K562 (cell line): ENCODE results near the gene IFFO2. TPM values are rescaled to one million over a fixed set of nuclear protein-coding genes. Genes with fewer than 3 reads are reported as not detected.

ENCODE experiments used
- ATAC-seq: fragments of 200-7000 bp; cut with Tn5 transposase; 3 replicates; pipeline ENCODE4 v1.9.1; 2020; ENCODE audit warnings: moderate library complexity
- BruUV-seq: library from RNA; stranded (reverse); fragments of 400-500 nt; replicated peaks from 2 replicates; lab custom pipeline; 2021; lab: Mats Ljungman, UMichigan
- CTCF ChIA-PET: fragments of 300-600 bp; formaldehyde crosslinking; extraction: SDS; loops from one replicate; lab custom pipeline; 2021; ENCODE audit warnings: low intra/inter-chr PET ratio; lab: Yijun Ruan, JAX
- POLR2A ChIA-PET: fragments of 300-600, 350-650 bp; sonication (Branson Sonifier 250); formaldehyde crosslinking; extraction: SDS; loops from one replicate; lab custom pipeline; 2021; ENCODE audit warnings: antibody characterized with exemption, inconsistent platforms; lab: Yijun Ruan, JAX
- DNase-seq, 4 experiments: peaks; one replicate each; pipeline versions ENCODE4 v3.0.0 to v3.0.0-alpha.2; 2011 to 2018; ENCODE audit warnings: low spot score in 3 of 4, mixed read lengths in 3 of 4; ENCODE audit errors: extremely low read depth in 1 of 4
- FAIRE-seq: peaks from 2 replicates; lab custom pipeline; 2011; peaks lifted over from hg19 to GRCh38; lab: Jason Lieb, UNC
- H2AFZ ChIP-seq: 2 replicates; pipeline ENCODE4 v1.6.0; 2011; ENCODE audit warnings: low read depth, low read length, control low read depth, inconsistent platforms
- H3K27ac ChIP-seq: fragments of 200-600 bp; 3 replicates; pipeline ENCODE4 v1.8.0; 2011; ENCODE audit warnings: low read depth, mild to moderate bottlenecking, control low read depth, inconsistent platforms, low read length, moderate library complexity, mixed read lengths; ENCODE audit errors: extremely low read depth
- H3K27me3 ChIP-seq, 2 experiments: fragments of 300-600 bp in 1 of 2; 2 replicates in 1 of 2; 3 replicates in 1 of 2; pipeline versions ENCODE4 v1.6.0 to v1.8.0; 2011; ENCODE audit warnings: inconsistent platforms in 2 of 2, low read length in 2 of 2, mild to moderate bottlenecking in 1 of 2, mixed read lengths in 1 of 2, moderate library complexity in 1 of 2; ENCODE audit not compliant: control insufficient read depth in 2 of 2, insufficient read depth in 2 of 2
- H3K36me3 ChIP-seq: fragments of 300-600 bp; 3 replicates; pipeline ENCODE4 v1.8.0; 2011; ENCODE audit warnings: mild to moderate bottlenecking, low read length, inconsistent platforms; ENCODE audit not compliant: control insufficient read depth, insufficient read depth
- H3K4me1 ChIP-seq, 2 experiments: fragments of 200-600 bp in 1 of 2; replicated peaks in 1 of 2; 2 replicates in 1 of 2; 3 replicates in 1 of 2; pipeline versions ENCODE4 v1.5.1 to v1.8.0; 2011; ENCODE audit warnings: inconsistent platforms in 2 of 2, low read length in 2 of 2, mild to moderate bottlenecking in 1 of 2, mixed read lengths in 1 of 2, moderate library complexity in 1 of 2; ENCODE audit not compliant: control insufficient read depth in 2 of 2, insufficient read depth in 2 of 2
- H3K4me2 ChIP-seq: 2 replicates; pipeline ENCODE4 v1.6.1; 2011; ENCODE audit warnings: low read length, control low read depth, inconsistent platforms, mixed read lengths; ENCODE audit not compliant: insufficient read depth
- H3K4me3 ChIP-seq: fragments of 200-600 bp; sonication (generic), shearing (Covaris generic); 2 replicates; pipeline ENCODE4 v1.5.1; 2016; ENCODE audit warnings: control low read depth, inconsistent platforms
- H3K79me2 ChIP-seq: fragments of 200-600 bp; 3 replicates; pipeline ENCODE4 v1.8.0; 2011; ENCODE audit warnings: low read length, inconsistent platforms; ENCODE audit not compliant: control insufficient read depth, insufficient read depth
- H3K9ac ChIP-seq, 2 experiments: 2 replicates each; pipeline versions ENCODE4 v1.6.0 to v1.6.1; 2011; ENCODE audit warnings: low read depth in 2 of 2, low read length in 2 of 2, control low read depth in 1 of 2, inconsistent platforms in 1 of 2, mild to moderate bottlenecking in 1 of 2, mixed read lengths in 1 of 2; ENCODE audit not compliant: insufficient read depth in 1 of 2
- H3K9me1 ChIP-seq: one replicate; pipeline ENCODE4 v1.6.0; 2011; ENCODE audit warnings: inconsistent platforms, mild to moderate bottlenecking, low read length, moderate library complexity; ENCODE audit not compliant: control insufficient read depth, insufficient read depth
- H3K9me3 ChIP-seq: replicated peaks from 2 replicates; pipeline ENCODE4 v1.5.1; 2011; ENCODE audit warnings: low read depth, low read length, inconsistent platforms; ENCODE audit not compliant: control insufficient read depth, insufficient read depth
- H4K20me1 ChIP-seq: replicated peaks from 2 replicates; pipeline ENCODE4 v1.6.1; 2011; ENCODE audit warnings: low read length, inconsistent platforms, mixed read lengths; ENCODE audit not compliant: control insufficient read depth, insufficient read depth
- BRCA1 ChIP-seq, 2 experiments: fragments of 450-650 bp in 1 of 2; sonication (generic) in 1 of 2; formaldehyde crosslinking in 1 of 2; IDR thresholded peaks; 2 replicates each; pipeline versions ENCODE4 v1.5.0 to v1.6.1; 2017 to 2020; ENCODE audit warnings: mild to moderate bottlenecking in 1 of 2, missing genetic modification reagents in 1 of 2
- KAT7 ChIP-seq: sonication (generic); formaldehyde crosslinking; IDR thresholded peaks from 2 replicates; pipeline ENCODE4 v1.8.0; 2022; ENCODE audit warnings: missing genetic modification reagents, mild to moderate bottlenecking, borderline replicate concordance
- MGA ChIP-seq: fragments of 450-650 bp; IDR thresholded peaks from 2 replicates; pipeline ENCODE4 v1.6.1; 2016; ENCODE audit warnings: mild to moderate bottlenecking, moderate library complexity
- MYBL2 ChIP-seq, 2 experiments: fragments of 450-650 bp in 1 of 2; sonication (generic) in 1 of 2; formaldehyde crosslinking in 1 of 2; IDR thresholded peaks; 2 replicates each; pipeline versions ENCODE4 v1.6.1 to v1.8.1; 2017 to 2022; ENCODE audit warnings: borderline replicate concordance in 1 of 2, inconsistent platforms in 1 of 2, low read depth in 1 of 2, mild to moderate bottlenecking in 1 of 2, missing genetic modification reagents in 1 of 2, moderate library complexity in 1 of 2
- NFYB ChIP-seq: IDR thresholded peaks from 2 replicates; pipeline ENCODE4 v1.6.1; 2011; ENCODE audit warnings: mild to moderate bottlenecking, moderate library complexity; ENCODE audit not compliant: insufficient read length; ENCODE audit errors: extremely low read depth
- TAF15 ChIP-seq: fragments of 200-400 bp; formaldehyde crosslinking; IDR thresholded peaks from 2 replicates; pipeline ENCODE4 v1.6.1; 2017; ENCODE audit warnings: mild to moderate bottlenecking, low read depth, low read length, moderate library complexity
- TCF7 ChIP-seq: sonication (generic); IDR thresholded peaks from 2 replicates; pipeline ENCODE4 v1.6.1; 2016; ENCODE audit warnings: antibody characterized with exemption, borderline replicate concordance
- ZNF398 ChIP-seq: fragments of 250-450 bp; sonication (Bioruptor Pico); IDR thresholded peaks from 2 replicates; pipeline ENCODE4 v1.8.0; 2021; ENCODE audit warnings: moderate library complexity, mild to moderate bottlenecking, inconsistent platforms
- WGBS: fragments of 100-300 bp; shearing (Covaris generic); methylation state at CpG from one replicate; pipeline ENCODE4 v1.1.6; 2016; ENCODE audit warnings: low coverage, mixed read lengths; ENCODE audit not compliant: insufficient coverage; ENCODE audit errors: missing lambda C conversion rate; 5-methylcytosine and 5-hydroxymethylcytosine counted together
- in situ Hi-C: fragments of 300-500 bp; cut with MboI; formaldehyde crosslinking; loops from 4 replicates; pipeline ENCODE4 v1.15.0; 2018; ENCODE audit warnings: inconsistent platforms, mixed read lengths
- intact Hi-C: fragments of 100-400 bp; cut with micrococcal nuclease; formaldehyde crosslinking; loops from 2 replicates; pipeline ENCODE4 v1.14.2; 2022
- polyA plus RNA-seq, 8 experiments: library from polyadenylated mRNA; depleted of rRNA in 4 of 8; stranded (reverse) in 5 of 8; unstranded in 3 of 8; fragments of >200 nt; fragmentation: Nextera tagmentation in 2 of 8; fragmentation: Illumina TruSeq in 1 of 8; extraction: Ambion mirVana in 2 of 8; extraction: Trizol in 1 of 8; gene quantifications; 2 replicates each; pipeline versions ENCODE4 v1.2.1 to v1.2.3, GENCODE V29; 2011 to 2014; ENCODE audit warnings: inconsistent platforms in 1 of 8, missing spikeins in 1 of 8
- total RNA-seq, 7 experiments: library from RNA; depleted of rRNA in 6 of 7; stranded (reverse); fragments of >200 nt in 6 of 7; fragmentation: Illumina TruSeq in 2 of 7; extraction: Trizol in 2 of 7; gene quantifications; 2 replicates each; pipeline versions ENCODE4 v1.2.1 to v1.2.3, GENCODE V29; 2011 to 2021; ENCODE audit warnings: low replicate concordance in 1 of 7

Gene IFFO2
- total and polyA plus RNA-seq, 9 of the 15 experiments (the other 6 are each of a cell fraction or from before 2014, with no cell fraction given): 0.15 to 1.0 (median 0.44) TPM; not detected in 2

- ATAC-seq: no peak
- intact Hi-C loops: no loop called here
- TF ChIP-seq BRCA1 (IDR thresholded peaks at IDR 0.05) (no peak), BRCA1 (CRISPR knock-in tag; IDR thresholded peaks at IDR 0.05) (no peak), MYBL2 (IDR thresholded peaks at IDR 0.05; ENCODE audit: low read depth) (no peak), MYBL2 (CRISPR knock-in tag; IDR thresholded peaks at IDR 0.05; ENCODE audit: borderline replicate concordance) (no peak), ZNF398 (CRISPR knock-in tag) (no peak), NFYB (no peak), KAT7 (no peak), TAF15 (no peak), MGA (no peak), TCF7 (no peak)
Measured at GRCh38 chr1:18976096-18976495, 19.6 kb upstream of the IFFO2 start.

More at GRCh38 chr1:18976096-18976495, 19.6 kb upstream of the IFFO2 start:
- H3K4me2 ChIP-seq: no peak overlapping the region
- ChIA-PET POLR2A (interaction anchor here (0.5 to 0.9 kb wide), 2 partner anchors 11 to 512 kb away, joined by 3 to 4 read pairs; no protein-coding TSS in a partner anchor), CTCF (no interaction called here)
- H3K27ac ChIP-seq: no peak overlapping the region
- WGBS: 1% methylated on average over 8 of the region's 8 CpGs
- no peak overlapping the region for H2AFZ ChIP-seq
- in situ Hi-C loops: no loop called here
- H3K4me1 ChIP-seq: no peaks in the 10 kb centered on the region
- BruUV-seq: no TSS peak
- DNase-seq (no peak), FAIRE-seq (no peak)
- H3K9me1 ChIP-seq: no peaks in the 10 kb centered on the region
- peaks cover 29 to 38% of the 10 kb centered on the region in 2 experiments for H3K27me3 ChIP-seq
- H3K9ac ChIP-seq: no peak overlapping the region
- no peaks in the 10 kb centered on the region for H4K20me1 ChIP-seq
- H3K36me3 ChIP-seq: no peaks in the 10 kb centered on the region
- H3K9me3 ChIP-seq: no peaks in the 10 kb centered on the region
- H3K4me3 ChIP-seq: no peak overlapping the region
- H3K79me2 ChIP-seq: no peaks in the 10 kb centered on the region
